ENCODE data around the gene PUSL1. TPM values are rescaled to one million over a fixed set of nuclear protein-coding genes. Genes with fewer than 3 reads are reported as not detected.

PUSL1 gene
- total RNA-seq, 4 donors from 2014 or later, result 6.2 to 13.1 (median 9.5) TPM

DNA sequence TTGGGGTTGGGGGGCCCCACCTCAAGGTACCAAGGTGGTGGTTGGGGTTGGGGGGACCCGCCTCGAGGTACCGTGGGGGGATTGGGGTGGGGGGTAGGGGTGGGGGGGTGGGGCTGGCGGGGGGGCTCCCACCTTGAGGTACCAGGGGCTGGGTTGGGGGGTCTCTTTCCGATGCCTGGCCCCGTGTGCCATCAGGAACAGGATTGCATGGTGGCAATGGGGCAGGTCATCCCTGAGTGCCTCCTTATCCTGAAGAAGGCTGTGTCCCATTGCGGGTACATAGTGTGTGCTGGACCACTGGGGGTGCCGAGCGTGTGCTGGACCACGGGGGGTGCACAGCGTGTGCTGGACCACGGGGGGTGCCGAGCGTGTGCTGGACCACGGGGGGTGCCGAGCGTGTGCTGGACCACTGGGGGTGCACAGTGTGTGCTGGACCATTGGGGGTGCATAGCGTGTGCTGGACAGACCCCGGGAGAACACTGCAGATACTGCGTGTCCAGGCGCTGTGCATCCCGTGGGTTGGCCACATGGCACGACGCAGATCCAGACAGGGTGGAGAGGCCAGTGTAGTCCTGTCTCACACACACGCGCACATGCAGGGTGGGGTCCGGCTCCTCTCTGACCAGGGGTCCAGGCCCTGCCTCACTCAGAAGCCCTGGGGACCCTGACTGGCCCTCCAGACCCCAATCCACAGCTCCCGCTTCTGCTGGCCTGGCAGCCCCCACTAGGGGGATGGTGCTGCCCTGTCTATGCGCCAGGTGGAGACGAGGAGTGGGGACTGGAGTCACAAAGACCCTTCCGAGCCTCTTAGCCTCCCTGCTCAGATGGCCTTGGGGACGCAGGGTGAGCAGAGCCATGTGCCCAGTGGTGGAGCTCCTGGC lies 23.9 kb upstream of the PUSL1 start:
- no peak for DNase-seq
- no peaks in the 10 kb centered on the region for H3K36me3 ChIP-seq
- no peaks in the 10 kb centered on the region for H3K9me3 ChIP-seq

GRCh38 chr1:1285102-1285571 lies 23.3 kb upstream of the PUSL1 start:
- no peaks in the 10 kb centered on the region for H3K36me3 ChIP-seq
- TF ChIP-seq POLR2A (IDR thresholded peaks at IDR 0.05), result no peak
- TF ChIP-seq, protein P1, sequence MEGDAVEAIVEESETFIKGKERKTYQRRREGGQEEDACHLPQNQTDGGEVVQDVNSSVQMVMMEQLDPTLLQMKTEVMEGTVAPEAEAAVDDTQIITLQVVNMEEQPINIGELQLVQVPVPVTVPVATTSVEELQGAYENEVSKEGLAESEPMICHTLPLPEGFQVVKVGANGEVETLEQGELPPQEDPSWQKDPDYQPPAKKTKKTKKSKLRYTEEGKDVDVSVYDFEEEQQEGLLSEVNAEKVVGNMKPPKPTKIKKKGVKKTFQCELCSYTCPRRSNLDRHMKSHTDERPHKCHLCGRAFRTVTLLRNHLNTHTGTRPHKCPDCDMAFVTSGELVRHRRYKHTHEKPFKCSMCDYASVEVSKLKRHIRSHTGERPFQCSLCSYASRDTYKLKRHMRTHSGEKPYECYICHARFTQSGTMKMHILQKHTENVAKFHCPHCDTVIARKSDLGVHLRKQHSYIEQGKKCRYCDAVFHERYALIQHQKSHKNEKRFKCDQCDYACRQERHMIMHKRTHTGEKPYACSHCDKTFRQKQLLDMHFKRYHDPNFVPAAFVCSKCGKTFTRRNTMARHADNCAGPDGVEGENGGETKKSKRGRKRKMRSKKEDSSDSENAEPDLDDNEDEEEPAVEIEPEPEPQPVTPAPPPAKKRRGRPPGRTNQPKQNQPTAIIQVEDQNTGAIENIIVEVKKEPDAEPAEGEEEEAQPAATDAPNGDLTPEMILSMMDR (IDR thresholded peaks at IDR 0.05 in 4 of 5, conservative IDR thresholded peaks at IDR 0.05 in 1 of 5), result no peak
- H3K27me3 ChIP-seq, result peaks cover 15 to 34% (median 24%) of the 10 kb centered on the region in 3 donors
- H3K4me3 ChIP-seq, result no peak overlapping the region
- no peak overlapping the region for H3K27ac ChIP-seq
- intact Hi-C loops (cut with DNase I; ENCODE audit: low total_unique reads) (no loop called here), in situ Hi-C loops (cut with MboI; ENCODE audit: low sequenced_read_pairs in 4 of 4) (no loop called here)
- DNase-seq (no peak), ATAC-seq (no peak)
- peaks cover 0 to 6% of the 10 kb centered on the region in 2 donors for H3K4me1 ChIP-seq
- no peaks in the 10 kb centered on the region for H3K9me3 ChIP-seq

More for the DNA sequence above, 23.9 kb upstream of the PUSL1 start:
- intact Hi-C loops (cut with DNase I; ENCODE audit: low total_unique reads), result no loop called here
- H3K27ac ChIP-seq, result no peak overlapping the region
- TF ChIP-seq, protein P1 (IDR thresholded peaks at IDR 0.05 in 4 of 5, conservative IDR thresholded peaks at IDR 0.05 in 1 of 5), result no peak
- no peak for TF ChIP-seq POLR2A (IDR thresholded peaks at IDR 0.05)
- no peak overlapping the region for H3K4me3 ChIP-seq
- no peak for ATAC-seq
- peaks cover 0 to 6% of the 10 kb centered on the region in 2 donors for H3K4me1 ChIP-seq
- in situ Hi-C loops (cut with MboI; ENCODE audit: low sequenced_read_pairs in 4 of 4), result no loop called here
- H3K27me3 ChIP-seq, result peaks cover 15 to 34% (median 24%) of the 10 kb centered on the region in 3 donors

DNA sequence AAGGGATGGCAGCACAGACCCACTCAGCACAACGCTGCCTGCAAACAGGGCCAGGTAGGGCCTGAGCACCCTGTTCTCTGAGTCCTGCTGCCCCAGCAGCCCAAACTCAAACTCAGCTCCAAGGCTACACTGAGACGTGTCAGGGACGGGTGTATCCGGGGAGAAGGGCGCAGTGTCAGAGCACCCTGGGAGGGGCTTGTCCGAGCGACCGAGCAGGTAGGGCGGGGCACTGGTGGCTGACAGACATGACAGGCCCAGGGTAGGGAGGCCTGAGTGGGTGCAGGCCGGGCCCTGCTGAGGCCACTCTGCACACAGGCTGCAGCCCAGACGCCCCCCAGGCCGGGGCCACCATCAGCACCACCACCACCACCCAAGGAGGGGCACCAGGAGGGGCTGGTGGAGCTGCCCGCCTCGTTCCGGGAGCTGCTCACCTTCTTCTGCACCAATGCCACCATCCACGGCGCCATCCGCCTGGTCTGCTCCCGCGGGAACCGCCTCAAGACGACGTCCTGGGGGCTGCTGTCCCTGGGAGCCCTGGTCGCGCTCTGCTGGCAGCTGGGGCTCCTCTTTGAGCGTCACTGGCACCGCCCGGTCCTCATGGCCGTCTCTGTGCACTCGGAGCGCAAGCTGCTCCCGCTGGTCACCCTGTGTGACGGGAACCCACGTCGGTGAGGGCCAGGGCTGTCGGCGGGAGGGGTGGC lies 22.6 kb upstream of the PUSL1 start:
- peaks cover 0 to 6% of the 10 kb centered on the region in 2 donors for H3K4me1 ChIP-seq
- in situ Hi-C loops (cut with MboI; ENCODE audit: low sequenced_read_pairs in 4 of 4), result no loop called here
- H3K36me3 ChIP-seq, result no peaks in the 10 kb centered on the region
- ATAC-seq (no peak), DNase-seq (no peak)
- no peak for TF ChIP-seq POLR2A (IDR thresholded peaks at IDR 0.05)
- TF ChIP-seq, protein P1 (IDR thresholded peaks at IDR 0.05 in 4 of 5, conservative IDR thresholded peaks at IDR 0.05 in 1 of 5), result no peak
- no peak overlapping the region for H3K4me3 ChIP-seq
- H3K27me3 ChIP-seq, result peaks cover 15 to 34% (median 24%) of the 10 kb centered on the region in 3 donors
- no peaks in the 10 kb centered on the region for H3K9me3 ChIP-seq
- no peak overlapping the region for H3K27ac ChIP-seq
- intact Hi-C loops (cut with DNase I; ENCODE audit: low total_unique reads), result no loop called here

DNA sequence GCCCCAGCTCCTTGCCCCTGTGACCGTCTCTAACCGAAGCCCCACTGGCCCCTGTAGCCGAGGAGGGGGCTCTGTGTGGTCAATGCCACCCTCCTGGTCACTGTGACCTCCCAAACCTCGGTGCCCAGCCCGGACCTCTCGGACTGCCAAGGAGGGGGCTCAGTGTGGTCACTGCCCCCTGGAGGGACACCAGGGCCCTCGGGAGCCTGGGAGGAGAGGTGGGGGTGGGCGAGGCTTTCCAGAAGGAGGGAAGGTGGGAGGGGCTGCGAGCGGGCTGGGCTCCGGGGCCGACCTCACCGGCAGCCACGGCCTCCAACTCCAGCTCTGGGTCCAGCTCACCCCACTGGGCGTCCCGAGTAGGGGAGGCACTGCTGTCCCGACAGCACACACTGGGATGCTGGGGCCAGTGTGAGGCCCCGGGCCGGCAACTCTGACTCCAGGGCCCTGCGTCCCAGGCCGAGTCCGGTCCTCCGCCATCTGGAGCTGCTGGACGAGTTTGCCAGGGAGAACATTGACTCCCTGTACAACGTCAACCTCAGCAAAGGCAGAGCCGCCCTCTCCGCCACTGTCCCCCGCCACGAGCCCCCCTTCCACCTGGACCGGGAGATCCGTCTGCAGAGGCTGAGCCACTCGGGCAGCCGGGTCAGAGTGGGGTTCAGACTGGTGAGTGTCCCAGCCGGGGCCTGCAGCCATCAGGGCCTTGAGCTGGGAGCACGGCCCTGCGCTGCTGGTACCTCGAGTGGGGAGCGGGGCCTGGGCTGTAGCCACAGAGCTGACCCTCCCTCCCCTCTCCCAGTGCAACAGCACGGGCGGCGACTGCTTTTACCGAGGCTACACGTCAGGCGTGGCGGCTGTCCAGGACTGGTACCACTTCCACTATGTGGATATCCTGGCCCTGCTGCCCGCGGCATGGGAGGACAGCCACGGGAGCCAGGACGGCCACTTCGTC lies 21.8 kb upstream of the PUSL1 start:
- TF ChIP-seq, protein P1 (IDR thresholded peaks at IDR 0.05 in 4 of 5, conservative IDR thresholded peaks at IDR 0.05 in 1 of 5), result no peak
- Histone ChIP-seq H3K36me3 (no peaks in the 10 kb centered on the region), H3K27ac (no peak overlapping the region), H3K27me3 (peaks cover 15 to 34% (median 24%) of the 10 kb centered on the region in 3 donors), H3K4me3 (no peak overlapping the region), H3K9me3 (no peaks in the 10 kb centered on the region), H3K4me1 (peaks cover 0 to 4% of the 10 kb centered on the region in 2 donors)
- intact Hi-C loops (cut with DNase I; ENCODE audit: low total_unique reads), result no loop called here
- DNase-seq, result no peak
- in situ Hi-C loops (cut with MboI; ENCODE audit: low sequenced_read_pairs in 4 of 4), result no loop called here
- no peak for ATAC-seq
